Heart left ventricle (tissue), 16 donors: Measurements from ENCODE around the gene INTU. TPM values are rescaled to one million over a fixed set of nuclear protein-coding genes. Genes with fewer than 3 reads are reported as not detected.

Source experiments
- ATAC-seq, 4 donors: fragments of 200-7000 bp; cut with Tn5 transposase; one replicate each; pipeline ENCODE4 v1.9.1; 2020 to 2022; ENCODE audit warnings: moderate library complexity in 4 of 4, mild to moderate bottlenecking in 3 of 4, moderate number of reproducible peaks in 1 of 4
- DNase-seq, 5 donors: peaks; one replicate each; pipeline ENCODE4 v3.0.0-alpha.2; 2020
- H3K27ac ChIP-seq, 12 donors: fragments of 200-600 bp; sonication (generic) in 4 of 12; one replicate each; pipeline versions ENCODE4 v1.5.0 to v1.8.0; 2016 to 2022; ENCODE audit warnings: mild to moderate bottlenecking in 2 of 12
- H3K27me3 ChIP-seq, 9 donors: fragments of 200-600 bp; sonication (generic) in 2 of 9; one replicate each; pipeline versions ENCODE4 v1.5.1 to v1.8.0; 2016 to 2022; ENCODE audit warnings: mild to moderate bottlenecking in 3 of 9
- H3K36me3 ChIP-seq, 9 donors: fragments of 200-600 bp; sonication (generic) in 2 of 9; one replicate each; pipeline versions ENCODE4 v1.5.0 to v1.8.0; 2018 to 2022; ENCODE audit warnings: mild to moderate bottlenecking in 2 of 9
- H3K4me1 ChIP-seq, 12 donors: fragments of 200-600 bp; sonication (generic) in 4 of 12; one replicate each; pipeline versions ENCODE4 v1.5.0 to v1.8.0; 2016 to 2022; ENCODE audit warnings: mild to moderate bottlenecking in 3 of 12
- H3K4me3 ChIP-seq, 12 donors: fragments of 200-600 bp; sonication (generic) in 4 of 12; one replicate each; pipeline versions ENCODE4 v1.5.0 to v1.8.0; 2017 to 2022; ENCODE audit warnings: mild to moderate bottlenecking in 9 of 12, moderate library complexity in 4 of 12
- H3K9me3 ChIP-seq, 12 donors: fragments of 200-600 bp; sonication (generic) in 4 of 12; one replicate each; pipeline versions ENCODE4 v1.5.0 to v1.8.0; 2016 to 2022; ENCODE audit warnings: mild to moderate bottlenecking in 1 of 12
- CTCF ChIP-seq, 12 donors: fragments of 200-600 bp; sonication (generic) in 4 of 12; IDR thresholded peaks; one replicate each; pipeline versions ENCODE4 v1.5.0 to v1.8.0; 2018 to 2022; ENCODE audit warnings: antibody characterized with exemption in 12 of 12, mild to moderate bottlenecking in 5 of 12
- POLR2A ChIP-seq, 2 donors: fragments of 450-650 bp; IDR thresholded peaks; one replicate each; pipeline ENCODE4 v1.6.1; 2017; ENCODE audit warnings: antibody characterized with exemption in 2 of 2, mild to moderate bottlenecking in 2 of 2, moderate library complexity in 2 of 2
- WGBS, 4 donors: extraction: QIAGEN DNeasy Blood & Tissue Kit in 2 of 4; methylation state at CpG; one replicate each; pipeline versions ENCODE4 v1.1.5 to v1.1.7; 2013 to 2018; 5-methylcytosine and 5-hydroxymethylcytosine counted together
- intact Hi-C, 10 donors: fragments of 100-400 bp; cut with DNase I; formaldehyde crosslinking; loops; one replicate each; pipeline versions ENCODE4 v1.11.1 to v1.14.2; 2022
- polyA plus RNA-seq, 2 donors: library from polyadenylated mRNA; stranded (reverse); fragments of 200-250 nt; gene quantifications; one replicate each; pipeline ENCODE4 v1.2.3, GENCODE V29; 2013
- total RNA-seq, 9 donors: library from RNA; depleted of rRNA in 2 of 9; stranded (reverse); fragments of >200 nt in 2 of 9; fragmentation: NEBNext Ultra II Directional in 3 of 9; extraction: Animal tissue kit (Norgen Biotek cat#: 25700) in 3 of 9; gene quantifications; one replicate each; pipeline versions ENCODE4 v1.1.0 to v1.2.4, GENCODE V29; 2016 to 2023
- donor health status: ischemic (EF 13 %, LVEDD 7.1; RV severe dilation, severe dysfunction).
- donor health status: healthy with polysubstance abuse.
- donor health status: DM: no; HTN: yes; CAD: no.
- donor health status: DM: no; HTN: no; CAD: no.
- donor health status: ischemic (EF 25% LVEDD 6.9; RV normal size, moderate dysfunction).
- donor health status: ischemic (EF 25% LVEDD 5.7; RV mildly dilated, moderate dysfunction).
- donor health status: healthy.
- donor health status: DM: yes; HTN: yes; CAD: no.
- donor health status: ischemic (EF 35%, LVEDD 5.7; RV mildly dilated, moderate dysfunction).
- donor health status: nonischemic (EF 11% LVEDD 7.7; RV severe dilation, severe dysfunction).
- donor health status: DM: yes; HTN: yes; CAD: no.
- donor health status: PGD.
- donor health status: ischemic (EF 29% LVEDD 5.4; RV normal size, mild dysfunction).
- donor health status: nonischemic (EF 23%, LVEDD 6.1; RV moderate dilation, normal function).

Gene INTU
- total and polyA plus RNA-seq, 11 donors = 1.6 to 7.6 (median 3.7) TPM

- Histone ChIP-seq H3K4me1 (no peaks in the 10 kb centered on the region), H3K9me3 (no peaks in the 10 kb centered on the region), H3K4me3 (no peak overlapping the region), H3K27ac (no peak overlapping the region), H3K36me3 (no peaks in the 10 kb centered on the region), H3K27me3 (peaks cover 0 to 15% (median 3%) of the 10 kb centered on the region in 9 donors)
- ATAC-seq (no peak), DNase-seq (no peak)
- TF ChIP-seq CTCF (IDR thresholded peaks at IDR 0.05) (no peak), POLR2A (IDR thresholded peaks at IDR 0.05) (no peak)
- intact Hi-C loops = no loop called here
- 88 to 93% (median 91%) methylated on average over 3 of the region's 3 CpGs for WGBS, 4 donors
Observed at GRCh38 chr4:127610488-127610887, 22.3 kb upstream of the INTU start.

- intact Hi-C loops = no loop called here
- ATAC-seq (no peak), DNase-seq (no peak)
- H3K27ac ChIP-seq = no peak overlapping the region
- 54 to 58% (median 56%) methylated on average over 2 of the region's 2 CpGs for WGBS, 4 donors
- no peak for TF ChIP-seq POLR2A (IDR thresholded peaks at IDR 0.05)
- no peak for TF ChIP-seq CTCF (IDR thresholded peaks at IDR 0.05)
- peaks cover 0 to 49% (median 18%) of the 10 kb centered on the region in 9 donors for H3K27me3 ChIP-seq
- H3K9me3 ChIP-seq = no peaks in the 10 kb centered on the region
- no peak overlapping the region for H3K4me3 ChIP-seq
- no peaks in the 10 kb centered on the region for H3K4me1 ChIP-seq
- no peaks in the 10 kb centered on the region for H3K36me3 ChIP-seq
Observed at GRCh38 chr4:127616898-127617297, 15.9 kb upstream of the INTU start.

DNA sequence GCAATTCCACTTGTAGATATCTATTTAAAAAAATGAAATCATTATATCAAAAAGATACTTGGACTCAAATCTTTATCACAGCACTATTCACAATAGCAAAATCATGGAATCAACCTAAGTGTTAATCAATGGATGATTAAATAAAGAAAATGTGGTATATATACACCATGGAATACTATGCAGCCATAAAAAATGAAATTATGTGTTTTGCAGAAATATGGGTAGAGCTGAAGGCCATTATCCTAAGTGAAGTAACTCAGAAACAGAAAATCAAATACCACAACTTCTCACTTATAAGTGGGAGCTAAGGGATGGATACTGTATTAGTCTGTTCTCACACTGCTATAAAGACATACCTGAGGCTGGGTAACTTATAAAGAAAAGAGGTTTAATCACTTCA is 14.3 kb upstream of the INTU start:
- H3K4me1 ChIP-seq = peaks cover 0 to 9% (median 2%) of the 10 kb centered on the region in 12 donors
- H3K36me3 ChIP-seq = no peaks in the 10 kb centered on the region
- ATAC-seq (no peak), DNase-seq (no peak)
- H3K27ac ChIP-seq = no peak overlapping the region
- intact Hi-C loops = no loop called here
- H3K27me3 ChIP-seq = peaks cover 7 to 64% (median 28%) of the 10 kb centered on the region in 9 donors
- H3K4me3 ChIP-seq = no peak overlapping the region
- TF ChIP-seq POLR2A (IDR thresholded peaks at IDR 0.05) (no peak), CTCF (IDR thresholded peaks at IDR 0.05) (no peak)
- no peaks in the 10 kb centered on the region for H3K9me3 ChIP-seq

DNA sequence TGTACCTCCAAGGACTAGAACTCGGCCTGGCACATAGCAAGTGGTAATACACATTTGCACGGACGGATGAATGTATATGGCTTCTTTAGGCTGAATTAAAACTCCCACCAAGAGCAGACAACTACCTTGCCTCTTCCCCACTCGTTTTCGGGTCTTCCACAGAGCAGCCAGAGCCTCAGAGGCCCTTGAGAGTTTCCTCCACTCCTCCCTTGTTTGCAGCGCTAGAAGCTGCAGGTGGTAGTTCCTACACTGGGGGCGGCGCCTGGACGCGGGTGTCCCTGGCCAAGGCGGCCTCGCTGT is 10.2 kb upstream of the INTU start:
- intact Hi-C loops = no loop called here
- H3K4me1 ChIP-seq = peaks cover 0 to 11% (median 2%) of the 10 kb centered on the region in 12 donors
- no peak overlapping the region for H3K27ac ChIP-seq
- H3K9me3 ChIP-seq = no peaks in the 10 kb centered on the region
- WGBS, 4 donors = 17 to 23% (median 17%) methylated on average over 12 of the region's 12 CpGs
- ATAC-seq (no peak), DNase-seq (peak in 1 of 5 donors; percentile 28)
- H3K4me3 ChIP-seq = peak overlapping the region in 11 of 12 donors; percentile 36 to 63 (median 49)
- no peak for TF ChIP-seq POLR2A (IDR thresholded peaks at IDR 0.05)
- no peak for TF ChIP-seq CTCF (IDR thresholded peaks at IDR 0.05)
- peaks cover 7 to 67% (median 25%) of the 10 kb centered on the region in 9 donors for H3K27me3 ChIP-seq
- no peaks in the 10 kb centered on the region for H3K36me3 ChIP-seq
